Measurements from ENCODE around the gene GRK6. TPM values are rescaled to one million over a fixed set of nuclear protein-coding genes. Genes with fewer than 3 reads are reported as not detected.

Gene GRK6
- total and polyA plus RNA-seq, 11 donors, result 6.8 to 33.2 (median 17.3) TPM

DNA sequence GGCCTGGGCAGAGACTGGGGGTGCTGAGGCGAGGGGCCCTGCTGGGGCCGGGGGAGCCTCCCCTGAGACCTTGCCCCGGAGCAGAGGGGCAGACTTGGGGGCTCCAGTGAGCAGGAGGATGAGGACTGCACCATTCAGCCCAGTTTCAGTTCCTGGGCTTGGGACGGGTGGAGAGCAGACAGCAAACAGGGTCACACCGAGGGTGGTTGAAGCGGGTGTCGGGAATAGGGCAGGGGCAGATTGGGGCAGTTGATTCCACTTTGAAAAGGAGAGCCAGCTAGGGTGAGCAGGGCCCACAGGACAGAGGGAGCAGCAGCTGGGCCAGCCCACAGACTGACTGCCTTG lies 4.5 kb downstream of the GRK6 start:
- H3K27ac ChIP-seq, result peak overlapping the region in 4 of 12 donors; percentile 9 to 95 (median 40)
- peaks cover 0 to 52% (median 40%) of the 10 kb centered on the region in 9 donors for H3K36me3 ChIP-seq
- peaks cover 2 to 73% (median 31%) of the 10 kb centered on the region in 12 donors for H3K4me1 ChIP-seq
- H3K9me3 ChIP-seq, result no peaks in the 10 kb centered on the region
- no peak for TF ChIP-seq POLR2A (IDR thresholded peaks at IDR 0.05)
- TF ChIP-seq, protein P1, sequence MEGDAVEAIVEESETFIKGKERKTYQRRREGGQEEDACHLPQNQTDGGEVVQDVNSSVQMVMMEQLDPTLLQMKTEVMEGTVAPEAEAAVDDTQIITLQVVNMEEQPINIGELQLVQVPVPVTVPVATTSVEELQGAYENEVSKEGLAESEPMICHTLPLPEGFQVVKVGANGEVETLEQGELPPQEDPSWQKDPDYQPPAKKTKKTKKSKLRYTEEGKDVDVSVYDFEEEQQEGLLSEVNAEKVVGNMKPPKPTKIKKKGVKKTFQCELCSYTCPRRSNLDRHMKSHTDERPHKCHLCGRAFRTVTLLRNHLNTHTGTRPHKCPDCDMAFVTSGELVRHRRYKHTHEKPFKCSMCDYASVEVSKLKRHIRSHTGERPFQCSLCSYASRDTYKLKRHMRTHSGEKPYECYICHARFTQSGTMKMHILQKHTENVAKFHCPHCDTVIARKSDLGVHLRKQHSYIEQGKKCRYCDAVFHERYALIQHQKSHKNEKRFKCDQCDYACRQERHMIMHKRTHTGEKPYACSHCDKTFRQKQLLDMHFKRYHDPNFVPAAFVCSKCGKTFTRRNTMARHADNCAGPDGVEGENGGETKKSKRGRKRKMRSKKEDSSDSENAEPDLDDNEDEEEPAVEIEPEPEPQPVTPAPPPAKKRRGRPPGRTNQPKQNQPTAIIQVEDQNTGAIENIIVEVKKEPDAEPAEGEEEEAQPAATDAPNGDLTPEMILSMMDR (IDR thresholded peaks at IDR 0.05), result no peak
- intact Hi-C loops (cut with DNase I), result no loop called here
- DNase-seq (no peak), ATAC-seq (no peak)
- no peaks in the 10 kb centered on the region for H3K27me3 ChIP-seq
- H3K4me3 ChIP-seq, result peak overlapping the region in 1 of 12 donors; percentile 29
- 81 to 100% (median 97%) methylated on average over 6 to 7 of the region's 7 CpGs for WGBS, 4 donors

DNA sequence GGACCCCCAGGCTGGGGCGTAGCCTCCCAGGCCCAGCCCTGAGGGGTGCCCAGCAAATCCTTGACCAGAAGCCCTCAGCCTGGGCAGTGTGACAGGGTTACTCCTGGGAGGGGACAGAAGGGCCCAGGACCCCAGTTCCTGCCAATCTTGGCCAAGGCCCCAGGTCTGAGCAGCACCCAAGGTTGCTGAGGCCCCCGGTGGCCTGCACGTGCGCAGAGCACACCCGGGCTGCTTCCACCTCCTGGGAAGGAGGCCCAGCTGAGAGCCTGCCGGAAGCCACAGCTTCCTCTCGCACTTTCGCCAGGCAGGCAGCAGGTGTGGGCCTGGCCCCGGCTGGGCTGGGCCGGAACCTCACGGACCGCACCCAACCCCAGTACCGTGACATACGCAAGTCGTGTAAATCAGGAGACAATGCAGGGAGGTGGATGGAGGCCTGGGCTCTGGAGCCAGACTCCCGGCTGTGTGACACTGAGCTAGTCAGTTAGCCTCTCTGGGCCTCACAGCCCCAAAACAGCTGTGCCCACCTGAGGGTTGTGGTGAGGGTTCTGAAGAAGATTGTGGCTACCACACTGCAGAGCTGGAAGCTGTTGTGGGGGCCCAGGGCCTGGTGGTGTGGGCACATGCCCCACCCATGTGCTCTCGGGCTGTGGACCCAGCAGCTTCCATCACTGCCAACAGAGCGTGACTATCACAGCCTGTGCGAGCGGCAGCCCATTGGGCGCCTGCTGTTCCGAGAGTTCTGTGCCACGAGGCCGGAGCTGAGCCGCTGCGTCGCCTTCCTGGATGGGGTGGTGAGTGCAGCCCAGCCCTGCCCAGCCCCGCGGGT lies 5.1 kb downstream of the GRK6 start:
- Histone ChIP-seq H3K36me3 (peaks cover 0 to 58% (median 46%) of the 10 kb centered on the region in 9 donors), H3K27me3 (no peaks in the 10 kb centered on the region), H3K27ac (peak overlapping the region in 8 of 12 donors; percentile 15 to 95 (median 36)), H3K4me3 (peak overlapping the region in 2 of 12 donors; percentile 5 to 29), H3K9me3 (no peaks in the 10 kb centered on the region), H3K4me1 (peaks cover 2 to 73% (median 31%) of the 10 kb centered on the region in 12 donors)
- intact Hi-C loops (cut with DNase I), result no loop called here
- ATAC-seq, result peak in 3 of 4 donors; percentile 4 to 27 (median 5)
- TF ChIP-seq, protein P1 (IDR thresholded peaks at IDR 0.05), result no peak
- no peak for TF ChIP-seq POLR2A (IDR thresholded peaks at IDR 0.05)
- DNase-seq, result peak in 4 of 5 donors; percentile 51 to 80 (median 56)
- WGBS, 4 donors, result 46 to 80% (median 71%) methylated on average over 16 to 29 of the region's 29 CpGs

DNA sequence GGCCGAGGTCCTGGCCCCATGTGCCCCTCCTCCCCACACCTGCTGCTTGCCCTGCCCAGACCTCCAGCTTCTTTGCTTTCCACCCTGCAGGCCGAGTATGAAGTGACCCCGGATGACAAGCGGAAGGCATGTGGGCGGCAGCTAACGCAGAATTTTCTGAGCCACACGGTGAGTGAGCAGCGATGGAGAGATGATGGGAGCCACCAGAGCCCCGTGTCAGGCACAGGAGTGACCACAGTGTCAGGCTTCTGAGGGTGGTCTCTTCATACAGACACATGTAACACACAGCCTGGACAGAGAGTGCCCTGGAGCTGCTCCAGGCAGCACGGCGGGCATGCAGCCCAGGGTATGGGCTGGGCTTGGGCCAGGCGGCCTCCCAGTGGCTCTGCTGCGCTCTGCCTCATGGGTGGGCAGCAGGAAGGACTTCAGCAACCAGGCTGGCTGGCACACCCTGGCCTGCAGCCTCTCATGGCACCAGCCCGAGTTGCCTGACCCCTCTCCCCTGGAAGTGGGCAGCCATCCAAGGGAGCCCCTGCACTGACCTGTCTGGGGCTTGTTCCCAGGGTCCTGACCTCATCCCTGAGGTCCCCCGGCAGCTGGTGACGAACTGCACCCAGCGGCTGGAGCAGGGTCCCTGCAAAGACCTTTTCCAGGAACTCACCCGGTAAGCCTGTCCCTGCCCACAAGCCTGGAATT lies 5.8 kb downstream of the GRK6 start:
- DNase-seq (peak in 4 of 5 donors; percentile 52 to 76 (median 64)), ATAC-seq (peak; percentile 81 to 88 (median 86))
- H3K9me3 ChIP-seq, result no peaks in the 10 kb centered on the region
- WGBS, 4 donors, result 49 to 76% (median 69%) methylated on average over 11 to 18 of the region's 18 CpGs
- TF ChIP-seq, protein P1 (IDR thresholded peaks at IDR 0.05), result peak in 1 of 12 donors; percentile 5
- no peak for TF ChIP-seq POLR2A (IDR thresholded peaks at IDR 0.05)
- H3K4me3 ChIP-seq, result peak overlapping the region in 2 of 12 donors; percentile 5 to 29
- H3K36me3 ChIP-seq, result peaks cover 0 to 64% (median 52%) of the 10 kb centered on the region in 9 donors
- no peaks in the 10 kb centered on the region for H3K27me3 ChIP-seq
- intact Hi-C loops (cut with DNase I), result no loop called here
- peak overlapping the region in 8 of 12 donors; percentile 22 to 95 (median 37) for H3K27ac ChIP-seq
- H3K4me1 ChIP-seq, result peaks cover 2 to 68% (median 28%) of the 10 kb centered on the region in 12 donors

Measured in heart left ventricle (tissue), 16 donors.